HG03103 (cell line): Measurements from ENCODE around the gene MEIOB.
A peak's percentile ranks its signal among the peaks of the same experiment; 100 is the strongest.

Experiments used
- ATAC-seq: cut with Tn5 transposase; IDR thresholded peaks from one replicate; pipeline ENCODE4 v1.9.1; 2021; ENCODE audit warnings: low read depth; ENCODE audit not compliant: unreplicated experiment

The MEIOB gene

DNA sequence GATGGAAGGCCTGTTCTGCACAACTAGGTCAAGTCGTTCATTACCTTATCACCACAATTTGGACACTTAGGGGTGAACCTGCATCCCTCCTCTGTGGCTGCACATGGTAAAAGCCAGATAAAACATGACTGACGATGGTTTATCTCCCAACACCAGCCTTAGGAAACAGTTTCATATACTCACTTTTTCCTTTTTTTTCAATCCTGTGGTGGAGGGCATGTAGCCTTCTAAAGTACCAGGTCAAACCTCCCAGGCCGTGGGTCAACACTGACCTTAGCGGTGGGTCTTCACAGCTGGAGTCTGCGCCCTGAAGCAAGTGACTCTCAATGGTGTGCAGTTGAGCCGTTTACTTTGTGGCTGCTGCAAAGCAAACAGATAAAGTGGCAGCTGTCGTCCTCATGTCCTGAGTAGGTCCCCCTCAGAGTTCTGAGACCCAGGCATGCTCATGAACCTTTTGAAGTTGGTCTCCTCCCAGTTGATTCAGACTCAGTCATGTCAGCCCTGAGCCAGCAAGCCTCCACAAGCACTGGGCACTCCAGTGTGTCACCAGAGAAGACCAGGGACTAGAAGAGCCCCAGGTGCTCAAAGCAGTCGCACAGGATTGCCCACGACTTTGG lies 39.0 kb downstream of the MEIOB start:
- ATAC-seq = no peak

DNA sequence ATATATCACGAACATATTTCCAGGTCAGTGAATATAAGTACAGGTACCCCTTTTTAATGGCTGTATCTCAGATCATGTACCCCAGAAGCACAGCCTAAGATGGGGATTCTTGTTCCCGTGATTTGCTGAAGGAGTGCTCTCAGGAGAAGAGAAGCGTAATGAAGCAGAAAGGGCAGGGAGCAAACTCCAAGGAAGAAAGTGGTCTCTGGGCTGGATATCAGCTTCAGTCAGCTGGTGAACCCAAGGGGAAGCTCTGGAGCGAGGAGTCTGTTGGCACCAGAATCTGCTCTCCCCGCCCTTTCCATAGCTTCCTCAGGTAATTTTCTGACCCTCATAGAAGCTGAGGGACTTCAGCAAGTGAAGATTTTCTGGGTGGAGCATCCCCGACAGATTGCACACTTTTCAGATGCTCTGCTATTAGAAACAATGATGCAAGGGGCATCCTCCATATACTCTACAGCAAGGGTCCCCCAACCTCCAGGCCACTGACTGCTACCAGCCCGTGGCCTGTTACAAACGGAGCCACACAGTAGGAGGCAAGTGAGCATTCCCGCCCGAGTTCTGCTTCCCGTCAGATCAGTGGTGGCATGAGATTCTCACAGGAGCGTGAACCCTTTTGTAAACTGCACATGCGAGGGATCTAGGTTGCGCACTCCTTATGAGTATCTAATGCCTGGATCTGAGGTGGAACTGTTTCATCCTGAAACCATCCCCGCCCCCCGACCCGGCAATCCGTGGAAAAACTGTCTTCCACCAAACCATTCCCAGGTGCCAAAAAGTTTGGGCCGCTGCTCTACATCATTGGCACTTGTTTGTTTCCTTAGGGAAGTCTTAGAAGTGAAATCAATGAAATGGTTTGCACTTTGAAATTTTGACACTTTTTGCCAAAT lies 40.5 kb downstream of the MEIOB start:
- ATAC-seq = no peak

DNA sequence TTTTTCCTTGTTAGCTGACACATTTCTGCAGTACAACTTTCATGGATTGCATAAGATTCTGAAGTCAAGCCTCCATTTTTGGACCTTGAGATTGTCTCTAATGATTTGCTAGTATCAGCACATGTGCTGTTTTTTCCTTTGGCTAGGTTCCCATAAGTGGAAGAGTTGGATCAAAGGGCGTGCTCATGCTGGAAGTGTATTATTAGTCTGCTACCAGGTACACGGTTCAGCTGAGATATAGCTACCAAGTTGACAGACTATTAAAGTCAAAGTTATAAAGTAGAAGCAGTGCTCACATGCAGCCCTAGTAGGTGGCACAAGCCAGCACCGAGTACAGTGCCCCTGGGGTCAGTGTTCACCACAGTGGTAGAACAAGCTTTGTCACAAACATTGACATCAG lies 41.8 kb downstream of the MEIOB start:
- no peak for ATAC-seq

DNA sequence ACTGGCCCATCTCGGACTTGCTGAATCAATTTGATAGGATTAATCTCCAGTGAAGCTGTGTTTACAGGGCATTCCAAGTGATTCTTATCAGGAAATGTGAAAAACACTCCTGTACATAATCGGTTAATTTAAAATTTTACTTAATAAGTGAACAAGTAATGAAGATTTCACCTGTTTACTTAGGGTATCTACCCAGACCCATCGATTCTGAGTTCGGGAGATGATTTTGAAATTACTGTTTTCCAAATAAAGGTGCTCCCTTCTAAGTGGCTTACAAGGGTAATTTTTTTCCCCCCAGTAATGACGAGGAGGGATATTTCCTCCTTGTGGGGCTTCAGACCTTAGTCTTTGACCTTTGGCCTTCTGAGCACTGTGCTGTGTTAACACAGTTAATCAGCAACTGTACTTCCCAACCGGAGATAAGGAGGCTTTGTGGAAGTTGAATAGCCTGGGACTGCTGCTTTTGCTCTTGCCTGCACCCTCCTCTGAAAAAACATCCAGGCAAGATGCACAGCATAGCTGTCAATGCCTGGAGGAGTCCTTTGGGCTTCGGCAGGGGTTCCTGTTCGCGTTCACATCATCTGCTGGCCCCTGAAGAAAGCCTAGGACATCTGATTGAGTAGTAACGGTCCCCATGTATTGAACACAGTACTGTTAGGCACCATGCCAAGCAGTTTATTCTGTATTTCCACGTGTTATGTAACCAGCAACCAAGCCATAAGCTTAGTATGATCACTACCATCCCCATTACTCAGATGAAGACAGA lies 43.1 kb downstream of the MEIOB start:
- no peak for ATAC-seq

DNA sequence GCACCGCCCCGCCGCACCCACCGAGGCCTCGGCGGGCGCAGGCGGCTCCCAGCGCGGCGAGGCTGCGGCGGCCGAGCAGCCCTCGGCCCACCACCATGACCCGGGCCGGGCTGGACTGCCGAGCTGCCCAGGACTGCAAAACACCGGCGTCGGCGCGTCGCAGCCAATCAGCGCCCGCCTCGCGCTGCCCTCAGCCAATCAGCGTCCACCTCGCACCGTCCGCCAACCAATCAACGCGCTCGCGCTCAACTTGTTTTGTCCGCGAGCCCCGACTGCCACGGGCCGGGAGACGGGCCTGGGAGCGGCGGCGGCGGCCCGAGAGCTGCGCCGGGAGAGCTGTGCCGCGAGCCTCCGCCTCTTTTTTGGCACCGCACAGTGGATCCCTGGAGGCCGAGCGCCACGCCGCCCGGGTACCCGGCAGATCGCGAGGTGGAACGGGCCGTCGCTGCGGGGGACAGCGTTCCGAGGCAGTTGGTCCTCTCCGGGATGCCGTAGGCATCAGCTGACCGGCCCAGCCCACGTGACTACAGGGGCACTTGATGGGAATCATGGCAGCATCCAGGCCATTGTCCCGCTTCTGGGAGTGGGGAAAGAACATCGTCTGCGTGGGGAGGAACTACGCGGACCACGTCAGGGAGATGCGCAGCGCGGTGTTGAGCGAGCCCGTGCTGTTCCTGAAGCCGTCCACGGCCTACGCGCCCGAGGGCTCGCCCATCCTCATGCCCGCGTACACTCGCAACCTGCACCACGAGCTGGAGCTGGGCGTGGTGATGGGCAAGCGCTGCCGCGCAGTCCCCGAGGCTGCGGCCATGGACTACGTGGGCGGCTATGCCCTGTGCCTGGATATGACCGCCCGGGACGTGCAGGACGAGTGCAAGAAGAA lies 45.0 kb downstream of the MEIOB start, which contains the start of the genes FAHD1 and HAGH:
Gene FAHD1 (plus strand): TSS at position 516 of the 883 bp plus-strand sequence. CDS start 33 bp downstream, at position 549.
Gene HAGH (minus strand): TSS at position 135 of the 883 bp plus-strand sequence. CDS start 38 bp downstream, at position 97.
- peak; percentile 79 for ATAC-seq

DNA sequence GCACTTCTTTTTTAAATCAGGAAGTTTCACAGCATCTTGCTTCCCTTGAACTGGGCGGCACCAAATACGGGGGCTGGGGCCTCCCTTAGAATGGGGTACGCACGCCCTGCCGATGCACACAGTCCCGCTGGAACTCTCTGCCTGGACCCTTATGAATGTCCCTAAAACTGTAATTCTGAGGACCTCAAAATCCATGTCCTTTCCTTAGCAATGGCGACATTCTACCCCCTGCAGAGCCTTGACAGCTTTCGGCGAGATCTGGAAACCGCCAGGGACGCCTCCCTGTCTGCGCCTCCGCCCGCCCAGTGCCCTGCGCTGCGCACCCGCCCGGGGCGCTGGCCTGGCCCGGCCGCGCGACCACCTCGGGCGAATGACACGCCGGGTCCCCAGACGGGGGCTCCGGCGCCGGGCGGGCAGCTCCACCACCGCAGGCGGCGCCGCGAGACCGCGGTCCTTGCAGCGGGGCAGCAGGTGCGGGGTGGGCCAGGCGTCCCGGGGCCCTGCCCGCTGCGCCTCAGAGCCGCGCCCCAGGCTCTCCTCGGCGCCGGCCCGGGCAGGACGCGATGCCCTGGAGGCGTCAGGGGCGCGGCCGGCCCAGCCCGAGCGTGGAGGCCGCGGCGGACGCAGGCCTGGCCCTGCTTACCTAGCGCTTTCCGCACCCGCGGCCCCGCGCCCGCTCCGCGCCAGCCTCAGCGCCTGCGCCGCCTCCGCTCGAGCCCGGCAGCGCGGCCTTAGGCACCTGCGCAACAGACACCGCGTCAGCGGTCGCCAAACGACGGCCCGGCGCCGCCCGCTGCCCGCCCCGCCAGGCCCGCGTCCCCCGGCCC lies 45.9 kb downstream of the MEIOB start:
- ATAC-seq = peak; percentile 31

DNA sequence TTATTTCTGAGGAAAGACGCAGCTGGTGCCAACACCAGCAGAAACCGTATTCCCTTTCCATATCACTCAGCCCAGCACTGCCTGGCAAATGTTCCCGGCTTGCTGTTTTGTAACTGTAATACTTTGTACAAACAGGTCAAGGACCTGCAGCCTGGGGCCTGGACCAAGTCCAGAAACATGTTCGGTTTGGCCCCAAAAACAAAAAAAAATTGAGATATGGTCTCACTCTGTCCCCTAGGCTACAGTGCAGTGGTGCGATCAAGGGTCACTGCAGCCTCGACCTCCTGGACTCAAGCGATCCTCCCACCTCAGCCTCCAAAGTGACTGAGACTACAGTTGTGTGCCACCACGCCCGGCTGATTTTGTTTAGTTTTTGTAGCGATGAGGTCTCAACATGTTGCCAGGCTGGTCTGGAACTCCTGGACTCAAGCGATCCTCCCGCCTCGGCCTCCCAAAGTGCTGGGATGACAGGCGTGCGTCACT lies 46.5 kb downstream of the MEIOB start:
- ATAC-seq = no peak

DNA sequence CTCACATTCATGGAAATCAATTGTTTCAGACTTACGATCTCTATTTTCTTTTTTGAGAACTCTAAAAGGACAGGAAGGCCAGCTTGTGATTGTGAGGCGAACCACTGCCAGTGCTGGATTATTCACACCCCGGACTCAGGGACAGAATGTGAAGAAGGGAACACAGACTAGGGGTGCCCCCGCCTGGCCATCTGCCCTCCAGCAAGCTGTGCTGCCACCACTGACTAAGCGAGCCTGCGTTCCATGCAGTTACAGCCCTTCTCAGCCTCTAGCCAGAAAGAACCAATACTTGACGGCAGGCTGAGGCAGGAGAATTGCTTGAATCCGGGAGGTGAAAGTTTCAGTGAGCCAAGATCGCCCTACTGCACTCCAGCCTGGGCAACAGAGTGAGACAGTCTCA lies 48.1 kb downstream of the MEIOB start:
- ATAC-seq = no peak

DNA sequence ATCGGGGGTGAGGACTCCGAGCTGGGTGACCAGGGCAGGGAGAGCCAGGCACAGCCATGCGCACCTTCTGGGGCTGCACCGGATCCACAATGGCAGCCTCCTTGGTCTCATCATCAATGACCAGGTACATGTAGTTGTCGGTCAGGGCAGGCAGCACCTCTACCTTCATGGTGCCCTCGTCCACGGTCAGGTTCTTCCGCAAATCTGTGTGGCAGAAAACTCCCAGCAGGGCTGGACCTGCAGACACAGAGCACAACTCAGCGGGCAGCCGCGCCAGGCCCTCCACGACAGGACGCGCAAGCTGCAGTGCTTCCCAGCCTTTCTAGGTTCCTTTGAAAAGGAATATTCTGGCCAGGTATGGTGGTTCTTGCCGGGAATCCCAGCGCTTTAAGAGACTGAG lies 49.2 kb downstream of the MEIOB start:
- no peak for ATAC-seq

DNA sequence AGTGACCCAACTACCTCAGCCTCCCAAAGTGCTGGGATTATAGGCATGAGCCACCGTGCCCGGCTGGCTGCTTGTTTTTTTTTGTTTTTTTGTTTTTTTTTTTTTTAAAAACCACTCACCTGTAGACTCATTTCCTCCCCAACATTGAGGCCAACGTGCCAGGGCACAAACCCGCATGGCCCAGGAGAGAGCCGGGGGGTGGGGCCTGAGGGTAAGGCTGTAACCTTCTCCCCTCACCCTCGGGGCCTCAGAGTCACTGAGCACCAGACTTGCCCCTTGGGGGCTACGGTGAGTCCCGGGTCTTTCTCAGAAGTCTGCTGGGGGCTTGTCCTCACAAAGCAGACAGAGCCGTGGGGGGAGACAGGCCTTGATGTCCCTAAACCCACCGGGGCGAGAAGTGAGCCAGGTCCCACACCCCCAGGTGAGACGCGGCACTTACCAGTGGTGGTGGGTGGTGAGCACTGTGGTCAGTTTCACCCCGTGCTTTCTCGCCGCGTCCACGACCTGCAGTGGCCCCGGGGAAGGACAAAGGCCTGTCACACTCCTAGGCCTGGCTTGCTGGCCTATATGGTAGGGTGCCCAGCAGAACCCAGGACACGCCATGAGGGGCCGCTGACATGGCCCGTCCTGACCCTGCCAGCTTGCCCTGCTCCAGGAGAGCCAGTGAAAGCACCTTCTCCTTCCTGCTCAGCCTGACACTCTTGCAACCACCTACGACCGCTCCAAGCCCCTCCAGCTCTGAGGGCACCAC lies 49.9 kb downstream of the MEIOB start:
- ATAC-seq = no peak

DNA sequence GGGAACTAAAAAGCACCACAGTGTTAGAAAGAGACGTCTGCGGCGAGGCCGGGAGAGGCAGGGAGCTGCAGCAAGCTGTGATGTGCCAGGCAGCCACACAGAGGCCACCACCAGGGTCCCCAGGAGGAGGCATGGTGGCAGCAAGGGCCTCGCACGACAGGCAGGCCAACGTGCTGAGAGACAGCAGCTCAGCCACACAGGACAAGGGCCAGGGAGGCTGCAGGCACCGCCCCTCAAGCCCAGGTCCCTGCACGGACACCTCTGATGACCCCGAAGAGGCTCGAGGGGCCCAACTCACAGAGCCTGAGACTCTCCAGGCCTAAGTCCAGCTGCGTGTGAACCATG lies 51.0 kb downstream of the MEIOB start:
- ATAC-seq = no peak

DNA sequence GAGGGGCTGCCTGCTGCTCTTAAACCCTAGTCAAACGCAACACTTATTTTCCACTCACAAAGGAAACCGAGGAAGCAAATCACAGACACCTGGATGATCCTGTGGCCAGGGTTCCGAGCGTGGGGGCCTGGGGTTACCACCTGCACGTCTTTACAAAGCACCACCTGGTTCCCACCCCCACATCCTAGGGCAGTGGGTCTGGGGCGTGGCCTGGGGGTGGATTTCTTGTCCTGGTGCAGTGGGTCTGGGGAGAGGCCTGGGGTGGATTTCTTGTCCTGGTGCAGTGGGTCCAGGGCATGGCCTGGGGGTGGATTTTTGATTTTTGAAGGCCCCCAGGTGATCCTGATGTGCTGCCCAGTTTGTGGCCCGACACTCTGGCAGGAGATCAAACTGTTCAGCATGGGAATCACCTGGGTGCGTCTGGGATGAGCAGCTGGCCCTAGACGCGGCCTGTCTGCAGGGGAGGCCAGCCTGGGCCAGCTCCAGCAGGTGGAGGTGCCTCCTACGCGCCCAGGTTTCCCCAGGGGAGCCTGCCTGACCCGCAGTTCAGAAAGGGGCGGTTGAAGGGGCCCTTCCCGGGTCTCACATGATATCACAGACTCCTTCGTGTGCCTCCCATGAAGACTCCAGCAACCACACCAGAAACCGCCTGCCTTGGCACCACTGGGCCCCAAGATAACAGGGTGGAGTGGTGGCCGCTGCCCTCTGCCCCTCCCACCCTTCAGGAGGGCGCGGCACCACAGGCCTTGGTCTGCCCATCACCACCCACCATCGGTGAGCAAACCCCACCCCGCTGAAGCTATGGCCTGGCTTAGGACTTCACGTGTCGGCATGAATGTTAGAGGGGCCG lies 51.6 kb downstream of the MEIOB start:
- ATAC-seq = no peak

DNA sequence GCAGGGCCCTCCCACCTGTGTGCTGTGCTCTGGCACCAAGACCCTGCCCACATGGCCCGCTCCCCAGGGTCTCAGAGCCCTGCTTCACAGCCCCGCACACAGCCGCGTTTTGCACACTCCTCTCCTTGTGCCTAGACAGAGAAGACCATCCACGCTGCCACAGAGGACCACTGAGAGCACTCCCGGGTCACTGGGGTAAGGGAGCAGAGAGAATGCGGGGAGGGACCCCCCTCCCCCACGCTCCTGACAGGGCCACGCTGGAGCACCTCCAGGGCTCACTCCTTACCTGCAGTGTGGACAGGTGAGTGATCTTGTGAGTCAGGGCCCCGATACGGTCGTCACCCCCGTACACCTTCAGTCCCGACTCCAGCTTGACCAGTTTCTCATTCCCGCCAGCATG lies 52.4 kb downstream of the MEIOB start:
- ATAC-seq = no peak

DNA sequence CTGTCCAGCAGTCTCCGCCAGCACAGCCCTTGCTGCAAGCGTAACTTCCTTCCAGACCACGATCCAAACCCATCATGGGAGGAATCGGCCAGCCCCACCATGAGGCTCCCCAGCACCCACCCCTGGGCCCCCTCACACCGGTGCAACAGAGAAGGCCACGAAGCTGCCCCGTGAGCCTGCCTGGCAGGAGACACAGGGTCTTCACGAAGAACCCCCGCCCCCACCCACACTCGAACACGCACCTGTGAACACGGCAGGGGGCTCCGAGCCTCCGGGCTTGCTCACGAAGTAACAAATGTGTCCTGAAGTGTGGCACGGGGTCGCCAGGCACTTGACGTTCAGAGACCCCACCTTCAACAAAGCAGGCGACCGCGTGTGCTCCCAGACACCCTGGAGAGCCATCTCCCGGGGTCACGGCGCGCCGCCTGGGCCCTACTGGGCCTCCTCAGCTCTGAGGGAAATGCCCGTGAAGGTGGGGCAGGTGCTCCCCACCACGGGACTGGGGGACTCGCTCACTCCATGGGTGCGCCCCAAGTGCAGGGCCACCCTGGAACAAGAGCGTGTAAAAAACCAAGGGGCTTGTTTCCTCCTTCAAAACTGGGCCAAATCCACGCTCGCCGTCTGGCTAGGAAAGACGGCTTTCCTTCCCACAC lies 53.0 kb downstream of the MEIOB start:
- no peak for ATAC-seq

DNA sequence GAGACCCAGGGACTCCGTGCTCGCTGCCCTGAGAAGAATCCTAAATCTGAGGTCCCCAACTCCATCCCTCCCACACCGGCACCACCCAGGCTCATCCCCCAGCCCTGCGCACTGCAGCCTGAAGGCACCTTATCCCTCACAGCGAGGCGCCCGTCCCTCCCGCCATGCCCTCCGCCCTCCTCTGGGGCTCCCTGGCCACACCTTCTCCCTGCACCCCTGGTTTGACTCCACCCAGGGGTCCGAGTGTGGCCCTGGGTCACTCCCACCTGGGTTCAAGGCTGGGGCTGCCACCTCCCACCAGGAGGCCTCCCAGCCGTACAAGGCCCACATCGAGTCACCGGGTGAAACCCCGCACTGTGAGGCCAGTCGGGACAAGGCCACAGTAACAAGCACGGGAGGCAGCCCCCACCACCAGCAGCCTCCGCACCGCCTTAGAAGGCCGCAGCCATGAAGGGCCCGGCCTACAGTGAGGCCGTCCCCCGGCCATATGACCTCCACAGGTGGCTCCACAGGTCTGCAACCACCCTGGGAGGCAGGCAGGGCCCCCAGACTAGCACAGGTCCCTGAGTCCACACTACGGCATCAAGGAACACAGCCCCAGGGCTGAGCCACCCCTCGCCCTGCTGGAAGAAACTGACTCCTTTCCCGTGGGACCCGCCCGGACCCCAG lies 53.6 kb downstream of the MEIOB start:
- no peak for ATAC-seq

DNA sequence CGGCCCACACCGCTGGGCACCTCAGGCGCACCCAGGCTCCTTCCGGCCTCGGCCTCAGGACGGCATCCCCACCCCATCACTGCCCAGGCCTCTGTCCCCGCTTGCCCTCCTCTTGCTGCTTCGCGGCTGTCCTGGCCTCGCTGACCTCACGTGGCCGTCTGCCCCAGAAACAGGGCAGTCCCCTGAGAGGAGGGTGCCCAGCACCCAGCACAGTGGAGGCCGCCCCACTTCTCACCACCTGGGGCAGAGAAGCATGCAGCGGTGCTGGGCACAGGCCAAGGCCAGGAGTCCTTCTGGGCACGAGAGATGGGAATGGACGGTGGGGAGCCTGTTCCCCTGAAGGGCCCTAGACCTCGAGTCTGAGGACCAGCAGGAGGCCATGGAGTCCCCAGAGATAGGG lies 54.2 kb downstream of the MEIOB start:
- ATAC-seq = no peak

DNA sequence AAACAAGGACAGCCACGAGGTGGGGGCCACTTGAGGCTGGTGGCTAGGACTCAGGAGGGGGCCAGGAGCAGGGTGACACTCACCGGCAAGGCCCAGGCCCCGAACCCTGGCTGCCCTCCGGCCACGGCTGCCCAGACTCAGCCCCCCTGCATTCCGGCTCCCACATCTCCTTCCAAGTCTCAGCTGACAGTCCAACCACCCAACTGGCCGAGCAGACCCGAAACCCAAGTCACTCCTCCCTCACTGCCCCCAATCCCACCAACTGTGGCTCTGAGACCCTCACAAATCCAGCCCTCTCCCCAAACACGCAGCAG lies 54.7 kb downstream of the MEIOB start:
- no peak for ATAC-seq
